ENCODE measurements around the gene CFAP161.

DNA sequence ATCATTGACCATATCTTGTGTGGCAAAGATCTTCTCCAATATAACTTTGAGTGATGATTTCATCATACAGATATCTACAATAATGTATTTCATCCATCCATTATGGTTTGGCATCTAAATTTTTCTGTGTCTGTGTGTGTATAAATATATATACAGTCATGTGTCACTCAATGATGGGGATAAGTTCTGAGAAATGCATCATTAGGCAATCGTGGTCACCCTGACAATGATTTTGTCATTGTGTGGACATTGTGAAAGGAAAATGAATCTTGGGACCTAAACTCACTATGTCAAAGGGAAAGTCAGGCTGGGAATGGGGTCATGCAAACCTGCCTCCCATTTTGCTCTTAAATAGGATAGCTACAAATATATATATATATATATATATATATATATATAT lies 12.4 kb downstream of the CFAP161 start:
- TF ChIP-seq YY1 (IDR thresholded peaks at IDR 0.05; ENCODE audit: insufficient read depth, insufficient read length) (no peak), ZNF274 (IDR thresholded peaks at IDR 0.05; ENCODE audit: low read depth, low read length) (no peak), SUZ12 (IDR thresholded peaks at IDR 0.05; ENCODE audit: extremely low read depth, insufficient read depth, insufficient read length) (no peak)

All from NT2/D1 (cell line).